Limb (tissue), 2 donors: Measurements from ENCODE around the gene PIN1.

Experiments
- DNase-seq, 2 donors: peaks; one replicate each; pipeline ENCODE4 v3.0.0-alpha.2; 2016; ENCODE audit errors: extremely low spot score in 2 of 2

The PIN1 gene

GRCh38 chr19:9885077-9885552 is 50.0 kb downstream of the PIN1 start:
- DNase-seq, result peak; percentile 75 to 80

GRCh38 chr19:9891609-9892373 is 56.7 kb downstream of the PIN1 start:
- no peak for DNase-seq
